Airway epithelial cell (primary cell): ENCODE data around the gene SULT2B1. TPM values are rescaled to one million over a fixed set of nuclear protein-coding genes. Genes with fewer than 3 reads are reported as not detected.

ENCODE experiments used
- total RNA-seq: library from RNA; depleted of rRNA; stranded (reverse); fragments of >200 nt; gene quantifications from 2 replicates; pipeline ENCODE4 v1.2.3, GENCODE V29; 2015

SULT2B1 gene
- 60.3 and 60.8 TPM in 2 replicates for total RNA-seq

DNA sequence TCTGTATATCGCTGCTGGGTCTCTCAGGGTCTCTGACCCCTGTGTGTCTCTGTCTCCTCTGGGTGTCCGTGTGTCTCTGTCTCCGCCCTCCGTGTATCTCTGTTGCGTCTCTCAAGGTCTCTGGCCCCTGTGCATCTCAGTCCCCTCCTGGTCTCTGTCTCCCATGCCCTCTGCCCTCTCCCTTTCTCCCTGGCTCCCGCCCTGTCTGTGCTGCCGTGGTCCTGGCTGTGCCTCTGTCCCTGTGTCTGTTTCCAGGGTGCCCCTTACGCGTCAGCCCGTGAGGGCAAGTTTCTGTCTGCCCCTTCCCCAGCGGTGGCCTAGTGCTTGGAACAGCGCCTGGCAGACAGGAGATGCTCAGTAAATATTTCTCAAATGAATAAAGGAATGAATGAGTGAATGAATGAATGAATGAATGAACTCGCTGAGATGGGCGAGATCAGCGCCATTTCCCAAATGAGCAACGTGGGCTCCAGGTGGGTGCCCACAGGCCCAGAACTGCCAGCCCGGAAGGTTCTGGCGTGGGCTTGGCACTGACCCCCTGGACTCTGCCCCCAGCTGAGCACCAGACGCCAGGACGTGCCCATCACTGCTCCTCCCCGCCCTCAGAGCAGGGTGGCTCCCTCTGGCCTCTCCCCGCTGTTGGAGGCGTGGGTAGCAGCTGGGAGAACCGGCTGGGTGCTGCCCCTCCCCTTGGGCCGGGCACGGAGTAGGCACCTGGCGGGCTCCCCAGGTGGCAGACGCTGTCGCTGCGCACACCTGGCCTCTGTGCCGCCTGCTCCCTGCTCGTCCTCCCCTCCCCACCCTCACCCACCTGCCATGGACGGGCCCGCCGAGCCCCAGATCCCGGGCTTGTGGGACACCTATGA, at the start of gene SULT2B1:
Gene SULT2B1 (plus strand): TSS at position 736 of the 866 bp plus-strand sequence. CDS start 81 bp downstream, at position 817.

DNA sequence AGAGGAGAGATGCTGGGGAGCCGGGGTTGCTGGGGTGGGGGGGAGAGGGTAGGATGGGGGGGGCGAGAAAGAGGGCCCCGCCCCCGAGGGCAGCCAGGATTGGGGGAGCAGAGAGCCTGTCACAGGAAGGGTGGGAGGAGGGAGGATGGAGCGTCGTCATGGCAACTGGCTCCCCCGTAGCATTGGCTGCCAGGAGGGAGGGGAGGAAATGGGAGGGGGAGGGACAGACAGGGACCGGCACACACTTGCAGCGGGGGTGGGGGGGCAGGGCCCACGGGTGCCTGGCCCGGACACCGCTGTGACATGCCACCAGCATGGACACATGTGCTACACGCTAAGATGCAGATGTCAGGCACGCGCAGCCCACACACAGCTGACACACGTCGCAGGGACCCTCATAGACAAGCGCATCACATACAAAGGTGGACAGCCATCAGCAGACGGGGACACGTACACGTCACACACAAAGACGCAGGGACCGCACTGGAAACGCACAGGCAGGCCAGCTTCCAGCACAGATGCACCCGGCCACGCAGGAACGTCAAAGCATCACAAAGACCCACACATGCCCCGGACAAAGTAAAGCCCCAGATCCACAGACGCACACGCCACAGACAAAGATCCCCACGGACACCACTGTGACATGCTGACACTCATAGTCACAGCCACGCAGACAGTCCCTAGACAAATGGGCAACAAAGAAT, 40.0 kb upstream of the SULT2B1 start, which contains the start of gene LMTK3:
Gene LMTK3 (minus strand): TSS at position 36 of the 704 bp plus-strand sequence. CDS start 259 bp downstream, outside the sequence.

DNA sequence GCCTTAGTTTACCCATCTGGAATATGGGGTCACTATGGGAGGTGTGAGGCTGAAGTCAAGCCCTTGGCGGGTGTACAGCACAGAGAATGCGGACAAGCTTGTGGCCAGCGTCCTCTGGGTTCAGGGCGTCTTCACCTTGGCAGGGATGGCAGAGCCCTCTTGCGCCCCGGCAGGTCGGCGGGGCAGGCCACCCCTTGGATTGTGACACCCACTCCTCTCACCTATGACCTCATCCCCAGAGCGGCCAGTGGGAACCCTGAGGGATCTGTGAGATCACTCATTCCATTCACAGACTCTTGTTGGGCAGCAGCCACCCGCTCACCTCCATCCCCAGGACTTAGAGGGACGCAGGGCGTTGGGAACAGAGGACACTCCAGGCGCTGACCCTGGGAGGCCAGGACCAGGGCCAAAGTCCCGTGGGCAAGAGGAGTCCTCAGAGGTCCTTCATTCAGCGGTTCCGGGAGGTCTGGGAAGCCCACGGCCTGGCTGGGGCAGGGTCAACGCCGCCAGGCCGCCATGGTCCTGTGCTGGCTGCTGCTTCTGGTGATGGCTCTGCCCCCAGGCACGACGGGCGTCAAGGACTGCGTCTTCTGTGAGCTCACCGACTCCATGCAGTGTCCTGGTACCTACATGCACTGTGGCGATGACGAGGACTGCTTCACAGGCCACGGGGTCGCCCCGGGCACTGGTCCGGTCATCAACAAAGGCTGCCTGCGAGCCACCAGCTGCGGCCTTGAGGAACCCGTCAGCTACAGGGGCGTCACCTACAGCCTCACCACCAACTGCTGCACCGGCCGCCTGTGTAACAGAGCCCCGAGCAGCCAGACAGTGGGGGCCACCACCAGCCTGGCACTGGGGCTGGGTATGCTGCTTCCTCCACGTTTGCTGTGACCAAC, 54.7 kb downstream of the SULT2B1 start, which contains the start of gene SPACA4:
Gene SPACA4 (plus strand): TSS at position 280 of the 896 bp plus-strand sequence. CDS start 237 bp downstream, at position 517.

DNA sequence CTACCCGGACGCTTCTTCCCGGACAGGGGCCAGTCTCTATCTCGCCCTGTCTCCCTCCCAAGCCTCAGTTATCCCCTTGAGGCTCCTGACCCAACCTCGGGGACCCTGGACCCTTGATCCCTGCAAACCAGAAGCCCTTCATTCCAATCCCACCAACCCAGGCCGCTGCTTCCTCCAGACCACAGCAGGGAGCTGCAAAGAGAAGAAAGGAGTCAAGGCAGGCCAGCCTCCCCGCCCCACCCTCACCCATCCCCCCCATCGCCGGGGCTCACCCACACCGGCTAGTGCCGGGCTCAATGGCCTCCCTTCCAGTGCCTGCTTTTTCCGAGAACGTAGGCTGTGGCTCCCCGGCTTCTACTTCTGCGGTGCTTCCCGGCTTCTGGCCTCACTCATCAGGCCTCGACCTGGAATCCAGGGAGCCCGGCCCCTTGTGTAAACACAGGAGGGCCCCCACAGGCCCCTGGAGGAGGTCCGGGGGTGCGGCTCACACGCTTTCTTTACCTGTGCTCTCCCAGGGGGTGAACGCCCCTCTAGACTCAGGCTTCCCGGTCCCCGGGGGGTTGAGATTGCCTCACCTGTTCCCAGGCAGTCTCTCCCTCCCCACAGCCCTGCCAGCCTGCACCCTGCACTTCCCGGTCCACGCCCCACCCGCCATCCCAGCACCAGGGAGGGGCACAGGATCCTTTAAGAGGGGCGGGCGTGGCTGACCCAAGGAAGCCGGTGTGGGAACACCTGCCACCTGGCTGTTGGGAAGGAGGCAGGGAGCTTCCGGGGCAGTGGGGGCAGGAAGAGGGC, 62.7 kb downstream of the SULT2B1 start, which contains the start of gene FAM83E:
Gene FAM83E (minus strand): TSS at position 641 of the 795 bp plus-strand sequence. CDS start 1,704 bp downstream, outside the sequence.

DNA sequence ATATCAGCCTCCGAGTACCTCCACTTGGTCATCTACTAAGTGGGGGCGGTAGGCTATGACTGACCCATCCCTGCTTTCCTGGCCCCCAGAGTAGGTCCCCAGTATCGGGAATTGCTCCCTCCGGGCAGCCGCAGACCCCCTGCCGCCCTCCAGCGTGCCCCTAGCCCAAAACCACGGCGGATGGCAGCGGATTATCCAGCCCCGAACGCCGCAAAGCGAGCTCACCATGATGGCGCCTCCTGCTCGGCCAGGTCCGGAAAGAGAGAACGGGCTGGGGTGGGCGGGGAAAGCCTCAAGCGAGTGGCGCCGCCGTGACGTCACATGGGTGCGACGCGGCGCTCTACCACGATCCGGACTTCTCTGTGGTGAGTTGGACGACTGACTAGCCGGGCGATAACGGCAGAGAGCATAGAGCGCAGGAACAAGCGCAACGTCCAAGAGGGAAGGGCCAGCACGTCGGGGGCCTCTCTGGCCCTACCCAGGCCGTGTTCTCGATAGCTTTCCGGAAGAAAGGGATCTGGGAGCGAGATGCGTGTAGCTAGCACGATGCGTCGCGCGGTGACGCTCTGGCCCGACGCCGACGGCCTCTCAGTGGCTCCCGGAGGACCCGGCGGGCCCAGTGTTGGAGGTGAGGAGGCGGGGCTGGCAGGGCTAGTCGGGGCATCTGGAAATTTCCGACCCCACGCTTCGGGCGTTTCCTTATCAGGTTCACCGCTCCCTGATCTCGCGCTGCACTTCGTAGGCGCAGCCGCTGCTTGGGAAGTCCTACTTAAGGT, 67.1 kb downstream of the SULT2B1 start, which contains the start of the genes RPL18 and SPHK2:
Gene RPL18 (minus strand): TSS at position 263 of the 776 bp plus-strand sequence. CDS start 35 bp downstream, at position 228.
Gene SPHK2 (plus strand): TSS at position 591 of the 776 bp plus-strand sequence. CDS start 1,009 bp downstream, outside the sequence.

DNA sequence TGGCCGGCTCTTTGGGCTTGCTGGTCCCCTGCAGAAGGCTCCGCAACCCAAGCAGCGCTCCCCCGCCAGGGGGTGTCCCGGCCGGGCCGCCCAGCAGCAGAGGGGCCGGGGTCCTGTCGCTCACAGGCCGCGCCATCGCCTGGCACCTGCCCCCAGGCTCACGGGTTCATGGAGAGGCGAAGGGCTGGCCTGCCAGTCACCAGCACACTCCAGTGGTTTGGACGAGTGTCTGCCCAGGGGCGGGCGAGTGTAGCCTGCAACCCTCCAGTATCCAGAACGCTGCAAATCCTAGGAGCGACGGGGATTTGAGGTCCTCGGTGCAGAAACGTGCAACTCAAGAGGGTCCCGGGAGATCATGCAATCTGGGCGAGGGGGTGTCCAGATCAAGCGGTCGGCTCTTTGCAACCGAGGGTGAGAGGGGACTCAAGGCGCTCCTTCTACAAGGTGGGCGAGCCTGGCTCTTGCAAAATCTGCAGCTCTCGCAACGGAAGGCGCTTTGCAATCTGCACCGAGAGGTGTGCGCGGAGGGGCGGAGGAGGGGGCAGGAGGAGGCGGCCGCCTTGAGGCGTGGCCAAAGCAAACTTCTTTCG, 85.0 kb downstream of the SULT2B1 start, which contains the start of gene DBP:
Gene DBP (minus strand): TSS at position 521 of the 590 bp plus-strand sequence. CDS start 385 bp downstream, at position 136.

DNA sequence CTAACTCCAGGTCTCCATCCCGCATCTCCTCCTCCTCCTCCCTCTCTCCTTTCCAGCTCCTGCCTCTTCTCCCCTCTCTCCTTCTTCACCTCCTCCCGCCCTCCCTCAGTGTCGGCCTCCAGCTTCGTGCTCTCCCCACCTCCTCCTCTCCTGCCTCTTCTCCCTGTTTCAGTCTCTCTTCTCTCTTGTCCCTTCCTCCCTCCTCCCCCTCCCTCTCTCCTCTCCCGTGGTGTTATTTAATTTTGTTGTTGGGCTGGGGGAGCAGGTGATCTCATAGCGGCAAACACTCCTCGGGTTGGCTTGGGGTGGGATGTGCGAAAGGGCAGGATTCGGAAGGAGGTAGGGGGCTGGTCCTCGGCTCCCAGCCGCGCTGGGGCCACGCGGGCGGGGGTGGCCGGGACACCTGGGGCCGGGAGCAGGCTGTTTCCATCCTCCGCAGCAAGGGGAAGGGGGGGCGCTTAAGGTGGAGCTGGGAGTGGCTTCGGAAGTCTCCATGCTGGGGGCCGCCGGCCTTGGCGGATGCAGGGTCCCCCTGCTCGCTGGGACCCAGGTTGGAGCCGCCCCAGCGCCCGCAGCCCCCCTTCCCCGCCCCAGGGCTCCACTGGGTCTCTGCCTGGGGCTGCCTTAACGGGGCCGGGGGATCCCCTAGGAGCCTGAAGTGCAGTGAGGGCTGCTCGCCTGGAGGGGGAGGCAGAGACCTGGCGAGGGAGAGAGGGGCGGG, 94.2 kb downstream of the SULT2B1 start, which contains the start of gene CA11:
Gene CA11 (minus strand): TSS at position 187 of the 721 bp plus-strand sequence. CDS start 555 bp downstream, outside the sequence.

Other genes with a start within 250 kb of the SULT2B1 start
- 19.0 and 30.5 TPM in 2 replicates for gene EMP3, start 226.6 kb upstream of the SULT2B1 start, total RNA-seq
- gene TMEM143, start 188.2 kb upstream of the SULT2B1 start, total RNA-seq: 4.7 and 5.1 TPM in 2 replicates
- not detected in 2 replicates for gene SYNGR4, start 187.8 kb upstream of the SULT2B1 start, total RNA-seq
- 85.5 and 149 TPM in 2 replicates for gene KDELR1, start 160.6 kb upstream of the SULT2B1 start, total RNA-seq
- 0.14 and 0.28 TPM in 2 replicates for gene GRIN2D, start 158.5 kb upstream of the SULT2B1 start, total RNA-seq
- gene GRWD1, start 106.2 kb upstream of the SULT2B1 start, total RNA-seq: 46.8 and 50.1 TPM in 2 replicates
- 0.05 and 0.42 TPM in 2 replicates for gene KCNJ14, start 96.6 kb upstream of the SULT2B1 start, total RNA-seq
- 33.1 and 53.2 TPM in 2 replicates for gene CYTH2, start 82.8 kb upstream of the SULT2B1 start, total RNA-seq
- gene LMTK3, start 40.3 kb upstream of the SULT2B1 start, total RNA-seq: 5.8 and 7.5 TPM in 2 replicates
- gene SPACA4, start 54.6 kb downstream of the SULT2B1 start, total RNA-seq: not detected in 2 replicates
- 2.0 and 6.7 TPM in 2 replicates for gene FAM83E, start 62.9 kb downstream of the SULT2B1 start, total RNA-seq
- gene RPL18, start 67.0 kb downstream of the SULT2B1 start, total RNA-seq: 2,904 and 4,070 TPM in 2 replicates
- gene SPHK2, start 67.3 kb downstream of the SULT2B1 start, total RNA-seq: 13.8 and 15.9 TPM in 2 replicates
- 9.7 TPM in 2 replicates for gene DBP, start 85.2 kb downstream of the SULT2B1 start, total RNA-seq
- 2.1 and 2.4 TPM in 2 replicates for gene CA11, start 94.0 kb downstream of the SULT2B1 start, total RNA-seq
- not detected in 2 replicates for gene NTN5, start 120.8 kb downstream of the SULT2B1 start, total RNA-seq
- 10.4 and 10.5 TPM in 2 replicates for gene FUT2, start 143.8 kb downstream of the SULT2B1 start, total RNA-seq
- gene MAMSTR, start 167.6 kb downstream of the SULT2B1 start, total RNA-seq: 0.85 and 0.88 TPM in 2 replicates
- 3.0 and 4.8 TPM in 2 replicates for gene RASIP1, start 188.4 kb downstream of the SULT2B1 start, total RNA-seq
- 0.28 TPM in 1 of 2 replicates, not detected in the other for gene IZUMO1, start 194.7 kb downstream of the SULT2B1 start, total RNA-seq
- gene FUT1, start 200.5 kb downstream of the SULT2B1 start, total RNA-seq: 8.0 and 8.2 TPM in 2 replicates
- not detected in 2 replicates for gene FGF21, start 203.4 kb downstream of the SULT2B1 start, total RNA-seq